Uterus (tissue), 2 donors: Measurements from ENCODE around the gene KCNQ5.

Experiments used
- CTCF ChIP-seq, 4 experiments: fragments of 200-600 bp in 2 of 4; fragments of 450-650 bp in 2 of 4; sonication (generic) in 2 of 4; IDR thresholded peaks; one replicate each; pipeline ENCODE4 v1.5.1; 2016 to 2019; ENCODE audit warnings: antibody characterized with exemption in 4 of 4, mild to moderate bottlenecking in 2 of 4, moderate library complexity in 1 of 4
- POLR2A ChIP-seq, 2 donors: fragments of 450-650 bp; IDR thresholded peaks; one replicate each; pipeline ENCODE4 v1.6.1; 2016; ENCODE audit warnings: antibody characterized with exemption in 2 of 2, mild to moderate bottlenecking in 1 of 2, moderate library complexity in 1 of 2

- TF ChIP-seq CTCF (IDR thresholded peaks at IDR 0.05) (no peak), POLR2A (IDR thresholded peaks at IDR 0.05) (no peak)
These were observed 344.9 kb downstream of the KCNQ5 start for GRCh38 chr6:72966628-72967280.
